Measurements from ENCODE around the gene MICAL3. TPM values are rescaled to one million over a fixed set of nuclear protein-coding genes. Genes with fewer than 3 reads are reported as not detected.

The MICAL3 gene
- total RNA-seq, 4 donors from 2014 or later, result 15.8 to 45.4 (median 31.6) TPM

GRCh38 chr22:17741866-17742526 lies 282.4 kb downstream of the MICAL3 start:
- TF ChIP-seq CTCF (IDR thresholded peaks at IDR 0.05; ENCODE audit: low read depth), result no peak

- no peak for TF ChIP-seq CTCF (IDR thresholded peaks at IDR 0.05; ENCODE audit: low read depth)
Observed at GRCh38 chr22:17739196-17739975, 285.0 kb downstream of the MICAL3 start.

- no peak for TF ChIP-seq CTCF (IDR thresholded peaks at IDR 0.05; ENCODE audit: low read depth)
Observed at GRCh38 chr22:17738386-17739128, 285.8 kb downstream of the MICAL3 start.

Small RNAs within 50 kb of the gene (small RNA-seq; reads per million reads assigned to genes)
- gene MIR3198-1 (not detected), gene MIR648 (not detected)

Other genes starting within 250 kb of the MICAL3 start
- gene PEX26, start 53.4 kb upstream of the MICAL3 start, total RNA-seq, result 10 to 100 TPM; 17.5 to 29.0 (median 23.8) TPM
- gene TUBA8, start 86.2 kb upstream of the MICAL3 start, total RNA-seq, result 10 to 100 TPM in 3 of 4 donors, 1 to 10 TPM in 1; 4.6 to 34.3 (median 19.3) TPM
- gene USP18, start 125.6 kb upstream of the MICAL3 start, total RNA-seq, result 10 to 100 TPM; 14.3 to 40.1 (median 36.7) TPM

Data from subcutaneous adipose tissue (tissue), 4 donors.